GM12874 (cell line): ENCODE measurements around the gene KIAA1958.

Experiments used
- CTCF ChIP-seq: IDR thresholded peaks from 2 replicates; pipeline ENCODE4 v1.5.1; 2011; ENCODE audit warnings: low read depth, mild to moderate bottlenecking, control low read depth, low read length, moderate library complexity; ENCODE audit not compliant: insufficient read depth

KIAA1958 gene

DNA sequence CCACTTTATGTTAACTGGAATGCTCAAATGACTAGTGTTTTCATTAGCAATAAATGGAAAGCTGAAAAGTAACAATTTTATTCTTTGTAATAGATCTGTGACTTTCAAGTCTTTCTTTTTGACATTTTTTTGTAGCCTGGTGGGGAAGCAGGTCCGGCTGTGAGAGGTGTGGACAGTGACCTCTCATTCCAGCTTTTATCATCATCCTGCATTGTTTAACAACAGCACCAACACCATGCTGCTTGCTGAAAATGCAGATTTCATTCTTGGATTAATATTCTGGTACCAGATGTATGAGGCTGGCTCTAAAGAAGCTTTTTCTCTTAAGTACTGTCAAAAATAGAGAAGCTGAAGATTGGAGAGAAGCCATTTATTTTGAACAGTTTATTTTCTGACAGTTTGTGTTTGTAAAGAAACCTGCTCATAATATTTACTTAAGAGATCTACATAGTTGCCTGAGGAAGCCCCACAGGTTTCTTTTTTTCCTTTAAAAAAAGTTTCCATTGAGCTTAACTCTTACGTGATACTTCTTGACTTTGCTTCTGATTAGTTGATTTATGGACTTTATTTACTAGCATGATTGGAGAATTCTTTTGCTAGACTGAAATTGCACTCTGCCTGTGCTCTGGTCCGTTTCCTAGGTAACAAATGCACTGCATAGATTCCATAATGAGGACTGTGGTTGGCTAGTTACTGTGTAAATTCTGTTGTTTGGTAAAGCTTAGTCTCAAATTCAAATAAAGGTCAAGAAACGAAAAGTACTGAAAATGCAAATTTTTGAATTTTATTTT, 3.4 kb downstream of the KIAA1958 start:
- TF ChIP-seq CTCF = no peak

DNA sequence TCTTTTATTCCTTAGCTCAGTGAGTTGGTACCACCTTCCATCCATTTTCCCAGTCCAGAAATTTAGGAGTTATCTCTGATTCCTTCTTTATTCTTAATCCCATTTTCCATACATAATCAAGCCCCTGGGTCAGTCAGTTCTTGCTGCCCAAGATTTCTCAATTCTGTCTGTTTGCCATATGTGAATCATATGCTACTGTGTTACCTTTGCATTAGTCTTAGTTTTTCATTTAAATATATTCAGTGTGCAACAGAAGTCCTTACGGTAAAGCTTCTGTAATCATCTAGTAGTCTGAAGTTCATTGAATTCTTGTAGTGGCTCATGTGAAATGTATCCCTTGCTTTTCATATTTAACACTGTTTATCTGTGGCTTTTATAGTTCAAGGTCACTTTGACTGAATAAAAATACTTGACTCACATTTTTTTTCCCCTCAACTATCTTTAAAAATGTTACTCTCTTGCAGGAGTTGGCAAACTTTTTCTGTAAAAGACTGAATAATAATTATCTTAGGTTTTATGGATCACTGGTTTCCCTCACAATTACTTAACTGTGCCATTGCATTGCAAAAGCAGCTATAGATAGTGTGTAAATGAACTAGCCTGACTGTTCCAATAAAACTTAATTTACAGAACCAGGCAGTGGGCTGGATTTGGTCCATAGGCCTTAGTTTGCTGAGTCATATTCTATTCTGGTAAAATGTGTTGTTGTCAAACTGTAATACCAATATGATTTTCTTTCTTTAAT, 6.9 kb downstream of the KIAA1958 start:
- TF ChIP-seq CTCF = no peak

DNA sequence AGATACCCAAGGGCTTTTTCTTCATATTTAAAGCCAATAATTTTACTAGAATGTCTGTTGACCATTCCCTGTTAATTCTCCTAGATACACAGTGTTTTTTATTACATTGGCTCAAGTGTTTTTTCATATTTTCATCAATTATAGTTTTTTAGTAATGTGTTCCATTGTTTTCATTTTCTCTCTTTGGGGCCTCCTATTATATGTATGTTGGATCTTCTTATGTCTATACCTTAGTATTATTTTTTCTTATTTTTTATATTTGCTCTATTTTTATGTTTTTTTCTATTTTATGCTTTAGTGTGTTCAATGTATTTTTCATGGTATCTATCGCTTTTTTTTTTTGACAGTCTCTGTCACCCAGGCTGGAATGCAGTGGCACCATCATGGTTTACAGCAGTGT, 7.5 kb downstream of the KIAA1958 start:
- TF ChIP-seq CTCF = no peak

- TF ChIP-seq CTCF = no peak
Observed at GRCh38 chr9:112495614-112496013, 9.0 kb downstream of the KIAA1958 start.

DNA sequence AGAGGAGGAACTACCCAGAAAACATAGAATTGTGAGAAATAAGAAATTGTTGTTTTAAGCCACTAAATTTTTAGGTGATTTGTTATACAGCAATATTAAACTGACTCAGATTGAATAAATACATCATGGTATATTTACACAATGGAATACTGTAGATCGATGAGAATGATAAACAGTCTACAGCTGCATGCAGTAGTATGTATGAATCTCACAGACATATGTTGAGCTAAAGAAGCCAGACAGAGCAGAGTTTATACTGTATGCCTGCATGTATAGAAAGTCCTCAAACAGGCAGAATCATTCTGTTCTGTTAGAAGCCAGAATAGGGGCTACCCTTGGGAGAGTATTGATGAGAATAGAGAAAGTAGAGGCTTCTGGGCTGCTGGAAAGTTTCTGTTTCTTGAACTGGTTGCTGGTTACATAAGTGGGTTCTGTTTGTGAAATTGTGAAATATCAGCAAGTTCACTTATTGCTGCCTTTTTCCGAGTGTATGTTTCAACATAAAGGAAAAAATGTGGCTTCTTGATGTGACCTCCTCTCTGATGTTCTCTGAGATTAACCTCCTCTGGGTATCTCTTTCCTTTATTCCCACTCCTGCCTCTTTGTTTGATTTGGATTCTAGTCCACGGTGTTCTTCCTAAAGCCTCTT, 9.6 kb downstream of the KIAA1958 start:
- no peak for TF ChIP-seq CTCF

DNA sequence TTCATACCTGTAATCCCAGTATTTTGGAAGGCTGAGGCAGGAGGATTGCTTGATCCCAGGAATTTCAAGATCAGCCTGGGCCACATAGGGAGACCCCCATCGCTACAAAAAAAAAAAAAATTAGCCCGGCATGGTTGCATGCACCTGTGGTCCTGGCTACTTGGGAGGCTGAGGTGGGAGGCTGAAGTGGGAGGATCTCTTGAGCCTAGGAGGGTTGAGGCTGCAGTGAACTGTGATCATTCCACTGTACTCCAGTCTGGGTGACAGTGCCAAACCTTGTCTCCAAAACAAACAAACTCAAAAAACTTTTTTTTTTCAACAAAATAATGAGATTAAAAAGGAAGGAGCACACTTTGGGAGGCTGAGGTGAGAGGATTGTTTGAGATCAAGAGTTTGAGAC, 14.2 kb downstream of the KIAA1958 start:
- no peak for TF ChIP-seq CTCF

DNA sequence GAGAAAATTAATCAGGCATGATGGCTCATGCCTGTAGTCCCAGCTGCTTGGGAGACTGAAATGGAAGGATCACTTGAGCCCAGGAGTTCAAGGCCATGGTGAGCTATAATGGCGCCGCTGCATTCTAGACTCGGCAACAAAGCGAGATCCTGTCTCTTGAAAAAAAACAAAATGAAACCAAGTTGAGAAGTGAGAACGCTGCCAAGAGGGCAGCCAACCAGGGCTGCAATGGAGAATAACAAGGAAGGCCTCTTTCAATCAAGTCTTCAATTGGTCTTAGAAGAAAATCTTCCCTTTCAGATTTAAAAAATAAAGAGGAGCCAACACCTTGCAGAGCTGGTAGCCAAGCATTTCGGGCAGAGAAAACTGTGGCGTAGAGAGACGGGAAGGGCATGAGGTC, 14.7 kb downstream of the KIAA1958 start:
- TF ChIP-seq CTCF = no peak
